ENCODE results near the gene FAM163B. TPM values are rescaled to one million over a fixed set of nuclear protein-coding genes. Genes with fewer than 3 reads are reported as not detected.

Gene FAM163B
- total RNA-seq, 1 donor from 2014 or later: not detected

DNA sequence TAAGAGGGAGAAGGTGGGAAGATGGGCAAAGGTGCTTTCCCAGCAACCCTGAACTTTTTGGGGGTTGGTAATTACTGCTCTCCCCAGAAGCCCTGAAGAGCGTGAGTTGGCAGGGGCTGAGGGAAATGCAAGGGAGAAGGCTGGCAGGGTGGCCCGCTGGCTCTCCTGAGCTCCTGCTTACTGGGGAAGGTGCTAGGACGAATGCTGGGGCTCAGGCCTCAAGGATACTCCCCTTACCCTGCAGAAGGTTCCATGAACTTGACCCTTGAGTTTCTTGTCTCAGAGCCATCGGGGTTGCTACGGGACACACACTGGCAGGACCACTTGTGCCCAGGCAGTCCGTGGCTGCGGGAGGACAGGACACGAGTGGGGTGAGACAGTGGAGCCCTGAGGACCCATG lies 1.2 kb downstream of the FAM163B start:
- Histone ChIP-seq H3K27me3 (peaks cover 4% of the 10 kb centered on the region), H3K36me3 (no peaks in the 10 kb centered on the region), H3K27ac (no peak overlapping the region), H3K4me3 (no peak overlapping the region), H3K9me3 (no peaks in the 10 kb centered on the region), H3K4me1 (no peaks in the 10 kb centered on the region)
- intact Hi-C loops (cut with DNase I): no loop called here
- no peak for DNase-seq (ENCODE audit: low spot score in 2 of 2)
- TF ChIP-seq, protein P1, sequence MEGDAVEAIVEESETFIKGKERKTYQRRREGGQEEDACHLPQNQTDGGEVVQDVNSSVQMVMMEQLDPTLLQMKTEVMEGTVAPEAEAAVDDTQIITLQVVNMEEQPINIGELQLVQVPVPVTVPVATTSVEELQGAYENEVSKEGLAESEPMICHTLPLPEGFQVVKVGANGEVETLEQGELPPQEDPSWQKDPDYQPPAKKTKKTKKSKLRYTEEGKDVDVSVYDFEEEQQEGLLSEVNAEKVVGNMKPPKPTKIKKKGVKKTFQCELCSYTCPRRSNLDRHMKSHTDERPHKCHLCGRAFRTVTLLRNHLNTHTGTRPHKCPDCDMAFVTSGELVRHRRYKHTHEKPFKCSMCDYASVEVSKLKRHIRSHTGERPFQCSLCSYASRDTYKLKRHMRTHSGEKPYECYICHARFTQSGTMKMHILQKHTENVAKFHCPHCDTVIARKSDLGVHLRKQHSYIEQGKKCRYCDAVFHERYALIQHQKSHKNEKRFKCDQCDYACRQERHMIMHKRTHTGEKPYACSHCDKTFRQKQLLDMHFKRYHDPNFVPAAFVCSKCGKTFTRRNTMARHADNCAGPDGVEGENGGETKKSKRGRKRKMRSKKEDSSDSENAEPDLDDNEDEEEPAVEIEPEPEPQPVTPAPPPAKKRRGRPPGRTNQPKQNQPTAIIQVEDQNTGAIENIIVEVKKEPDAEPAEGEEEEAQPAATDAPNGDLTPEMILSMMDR (IDR thresholded peaks at IDR 0.05): no peak

- peaks cover 4% of the 10 kb centered on the region for H3K27me3 ChIP-seq
These were observed 1.8 kb downstream of the FAM163B start for GRCh38 chr9:133607381-133607780.

DNA sequence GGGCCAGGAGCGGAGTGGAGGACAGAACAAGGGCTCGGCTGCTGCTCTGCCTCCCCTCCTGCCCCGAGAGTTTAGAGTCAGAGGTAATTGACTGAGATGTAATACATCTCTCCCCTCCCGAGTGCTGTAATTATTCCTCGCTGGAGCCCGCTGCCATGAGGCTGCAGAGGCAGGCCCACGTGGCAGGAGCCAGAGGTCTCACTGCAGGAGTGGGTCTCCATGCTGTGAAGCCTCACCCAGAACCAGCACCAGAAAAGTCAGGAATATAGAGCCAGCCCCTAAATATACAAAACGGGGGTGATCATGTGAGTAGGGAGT lies 2.5 kb downstream of the FAM163B start:
- intact Hi-C loops (cut with DNase I): no loop called here
- Histone ChIP-seq H3K9me3 (no peaks in the 10 kb centered on the region), H3K27ac (no peak overlapping the region), H3K4me1 (no peaks in the 10 kb centered on the region), H3K27me3 (peaks cover 4% of the 10 kb centered on the region), H3K4me3 (no peak overlapping the region), H3K36me3 (no peaks in the 10 kb centered on the region)
- TF ChIP-seq, protein P1 (IDR thresholded peaks at IDR 0.05): no peak
- no peak for DNase-seq (ENCODE audit: low spot score in 2 of 2)

More at GRCh38 chr9:133607381-133607780, 1.8 kb downstream of the FAM163B start:
- Histone ChIP-seq H3K4me3 (no peak overlapping the region), H3K9me3 (no peaks in the 10 kb centered on the region), H3K4me1 (no peaks in the 10 kb centered on the region), H3K36me3 (no peaks in the 10 kb centered on the region), H3K27ac (no peak overlapping the region)
- intact Hi-C loops (cut with DNase I): no loop called here
- DNase-seq (ENCODE audit: low spot score in 2 of 2): no peak
- TF ChIP-seq, protein P1 (IDR thresholded peaks at IDR 0.05): no peak

GRCh38 chr9:133605856-133606707 lies 3.1 kb downstream of the FAM163B start:
- Histone ChIP-seq H3K36me3 (no peaks in the 10 kb centered on the region), H3K4me3 (no peak overlapping the region), H3K27ac (no peak overlapping the region), H3K4me1 (no peaks in the 10 kb centered on the region), H3K9me3 (no peaks in the 10 kb centered on the region), H3K27me3 (peaks cover 4% of the 10 kb centered on the region)
- TF ChIP-seq, protein P1 (IDR thresholded peaks at IDR 0.05): no peak
- intact Hi-C loops (cut with DNase I): no loop called here
- no peak for DNase-seq (ENCODE audit: low spot score in 2 of 2)

DNA sequence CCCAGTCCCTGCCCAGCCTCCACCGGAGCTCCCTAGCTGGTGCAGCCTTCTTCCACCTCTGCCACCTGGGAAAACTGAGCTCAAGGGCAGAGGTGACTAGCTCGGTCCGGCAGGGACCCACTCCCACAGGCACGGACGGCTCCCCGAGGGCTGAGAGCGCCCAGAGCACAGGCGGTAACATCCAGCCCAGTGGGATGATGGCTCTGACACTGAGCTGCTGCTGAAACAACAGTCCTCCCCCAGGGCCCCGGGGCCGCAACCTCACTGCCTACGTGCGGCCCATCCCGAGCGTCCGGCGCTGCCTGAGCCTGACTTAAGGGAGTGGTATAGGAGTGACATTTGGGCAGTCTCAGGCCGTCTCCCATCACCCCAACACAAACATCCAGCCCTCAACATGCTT lies 3.7 kb downstream of the FAM163B start:
- no peak for DNase-seq (ENCODE audit: low spot score in 2 of 2)
- Histone ChIP-seq H3K27ac (no peak overlapping the region), H3K36me3 (no peaks in the 10 kb centered on the region), H3K4me3 (no peak overlapping the region), H3K9me3 (no peaks in the 10 kb centered on the region), H3K27me3 (peaks cover 4% of the 10 kb centered on the region), H3K4me1 (no peaks in the 10 kb centered on the region)
- TF ChIP-seq, protein P1 (IDR thresholded peaks at IDR 0.05): no peak
- intact Hi-C loops (cut with DNase I): no loop called here
